Neural cell (in vitro differentiated cells): ENCODE data around the gene ERC2. TPM values are rescaled to one million over a fixed set of nuclear protein-coding genes. Genes with fewer than 3 reads are reported as not detected.

Experiments
- H2AFZ ChIP-seq: fragments of 200-600, 300-800 bp; sonication (generic), shearing (Covaris generic); 2 replicates; pipeline ENCODE4 v1.6.0; 2014; ENCODE audit warnings: low read depth, mild to moderate bottlenecking, antibody characterized with exemption, low read length, moderate library complexity
- H3F3A ChIP-seq: fragments of 200-600 bp; shearing (Covaris generic); 2 replicates; pipeline ENCODE4 v1.6.1; 2016; ENCODE audit warnings: mild to moderate bottlenecking, moderate library complexity, mixed read lengths, antibody characterized with exemption, low read length; ENCODE audit not compliant: insufficient read depth, poor library complexity, severe bottlenecking
- H3K27ac ChIP-seq: fragments of 200-600, 300-800 bp; sonication (generic), shearing (Covaris generic); 2 replicates; pipeline ENCODE4 v1.5.1; 2014; ENCODE audit warnings: mild to moderate bottlenecking, low read length, moderate library complexity
- H3K27me3 ChIP-seq: fragments of 300-800, 200-600 bp; sonication (generic), shearing (Covaris generic); 2 replicates; pipeline ENCODE4 v1.6.0; 2014; ENCODE audit warnings: mild to moderate bottlenecking, low read depth, low read length, moderate library complexity; ENCODE audit not compliant: insufficient read depth
- H3K36me3 ChIP-seq: fragments of 300-800, 200-600 bp; sonication (generic), shearing (Covaris generic); 2 replicates; pipeline ENCODE4 v1.5.1; 2014; ENCODE audit warnings: mild to moderate bottlenecking, antibody characterized with exemption, low read length, moderate library complexity; ENCODE audit not compliant: insufficient read depth
- H3K4me2 ChIP-seq: fragments of 300-800, 200-600 bp; sonication (generic), shearing (Covaris generic); 2 replicates; pipeline ENCODE4 v1.6.0; 2014; ENCODE audit warnings: mild to moderate bottlenecking, low read length
- H3K4me3 ChIP-seq: fragments of 300-800, 200-600 bp; sonication (generic), shearing (Covaris generic); 2 replicates; pipeline ENCODE4 v1.5.1; 2014; ENCODE audit warnings: mild to moderate bottlenecking, low read length, moderate library complexity
- H3K79me2 ChIP-seq: fragments of 200-600 bp; shearing (Covaris generic); replicated peaks from 2 replicates; pipeline ENCODE4 v1.6.0; 2014; ENCODE audit warnings: mild to moderate bottlenecking, low read length, moderate library complexity; ENCODE audit not compliant: insufficient read depth
- H3K9ac ChIP-seq: fragments of 300-800, 200-600 bp; sonication (generic), shearing (Covaris generic); 2 replicates; pipeline ENCODE4 v1.6.1; 2016; ENCODE audit warnings: mild to moderate bottlenecking, low read length, mixed read lengths
- H3K9me2 ChIP-seq: fragments of 200-600 bp; shearing (Covaris generic); 2 replicates; pipeline ENCODE4 v1.6.1; 2016; ENCODE audit warnings: mild to moderate bottlenecking, low read length, mixed read lengths; ENCODE audit not compliant: insufficient read depth
- H3K9me3 ChIP-seq: fragments of 200-600, 300-800 bp; sonication (generic), shearing (Covaris generic); 2 replicates; pipeline ENCODE4 v1.6.1; 2016; ENCODE audit warnings: mild to moderate bottlenecking, mixed run types, low read length, moderate library complexity, mixed read lengths
- H4K20me1 ChIP-seq: fragments of 200-600 bp; shearing (Covaris generic); 2 replicates; pipeline ENCODE4 v1.6.1; 2016; ENCODE audit warnings: mild to moderate bottlenecking, mixed run types; ENCODE audit not compliant: insufficient read depth
- EP300 ChIP-seq: fragments of 450-650 bp; conservative IDR thresholded peaks from 2 replicates; pipeline ENCODE4 v1.6.1; 2014; ENCODE audit warnings: antibody characterized with exemption, mild to moderate bottlenecking, moderate library complexity; ENCODE audit not compliant: poor library complexity, severe bottlenecking
- EZH2 ChIP-seq: fragments of 200-600, 300-800 bp; shearing (Covaris generic), sonication (generic); IDR thresholded peaks from 2 replicates; pipeline ENCODE4 v1.6.1; 2014; ENCODE audit warnings: antibody characterized with exemption, low read length, borderline replicate concordance, mild to moderate bottlenecking; ENCODE audit not compliant: insufficient read depth, poor library complexity, severe bottlenecking
- MXI1 ChIP-seq: fragments of 450-650 bp; conservative IDR thresholded peaks from 2 replicates; pipeline ENCODE4 v1.6.1; 2014; ENCODE audit warnings: antibody characterized with exemption, mild to moderate bottlenecking; ENCODE audit not compliant: poor library complexity, severe bottlenecking
- POLR2AphosphoS5 ChIP-seq: IDR thresholded peaks from 2 replicates; pipeline ENCODE4 v1.6.1; 2012
- RAD21 ChIP-seq: fragments of 450-650 bp; conservative IDR thresholded peaks from 2 replicates; pipeline ENCODE4 v1.6.1; 2014; ENCODE audit warnings: antibody characterized with exemption, mild to moderate bottlenecking, moderate library complexity
- REST ChIP-seq: IDR thresholded peaks from 2 replicates; pipeline ENCODE4 v1.6.1; 2012; ENCODE audit warnings: borderline replicate concordance
- SMC3 ChIP-seq: fragments of 450-650 bp; conservative IDR thresholded peaks from 2 replicates; pipeline ENCODE4 v1.6.1; 2014; ENCODE audit warnings: antibody characterized with exemption, mild to moderate bottlenecking, moderate library complexity; ENCODE audit not compliant: poor library complexity
- TAF1 ChIP-seq: IDR thresholded peaks from 2 replicates; pipeline ENCODE4 v1.6.1; 2012; ENCODE audit warnings: low read depth
- polyA plus RNA-seq: library from polyadenylated mRNA; depleted of rRNA; stranded (reverse); fragments of >200 nt; gene quantifications from 2 replicates; pipeline ENCODE4 v1.2.3, GENCODE V29; 2014
- TF ChIP-seq, protein P1 (sequence below): fragments of 450-650 bp; IDR thresholded peaks from 2 replicates; pipeline ENCODE4 v1.5.1; 2014; ENCODE audit warnings: antibody characterized with exemption, mild to moderate bottlenecking, moderate library complexity; ENCODE audit not compliant: poor library complexity, severe bottlenecking

Gene ERC2
- polyA plus RNA-seq, 1 donor from 2014 or later: 60.4 TPM

DNA sequence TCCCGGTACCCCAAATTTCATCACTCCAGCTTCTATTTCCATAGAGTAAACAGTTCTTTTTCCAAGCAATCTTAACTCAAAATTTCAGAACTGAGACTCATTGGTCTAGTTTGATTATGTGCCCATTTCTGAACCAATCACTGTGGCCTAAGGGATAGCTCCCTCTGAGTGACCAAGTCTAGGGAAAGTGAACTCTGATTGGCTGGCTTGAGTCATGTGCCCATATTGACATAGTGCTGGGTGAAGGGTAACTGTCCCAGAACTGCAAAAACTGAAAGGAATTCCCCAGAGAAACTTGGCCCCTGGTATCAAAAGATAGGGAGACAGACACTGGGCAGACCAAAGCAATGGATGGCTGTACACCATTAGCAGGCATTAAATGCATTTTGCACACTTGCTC, 810.0 kb downstream of the ERC2 start:
- no peaks in the 10 kb centered on the region for H4K20me1 ChIP-seq
- TF ChIP-seq RAD21: no peak
- no peak for TF ChIP-seq REST
- no peak for TF ChIP-seq POLR2AphosphoS5
- no peak for TF ChIP-seq SMC3
- no peak for TF ChIP-seq TAF1
- no peak for TF ChIP-seq EP300
- no peak for TF ChIP-seq EZH2
- TF ChIP-seq MXI1: no peak
- TF ChIP-seq, protein P1, sequence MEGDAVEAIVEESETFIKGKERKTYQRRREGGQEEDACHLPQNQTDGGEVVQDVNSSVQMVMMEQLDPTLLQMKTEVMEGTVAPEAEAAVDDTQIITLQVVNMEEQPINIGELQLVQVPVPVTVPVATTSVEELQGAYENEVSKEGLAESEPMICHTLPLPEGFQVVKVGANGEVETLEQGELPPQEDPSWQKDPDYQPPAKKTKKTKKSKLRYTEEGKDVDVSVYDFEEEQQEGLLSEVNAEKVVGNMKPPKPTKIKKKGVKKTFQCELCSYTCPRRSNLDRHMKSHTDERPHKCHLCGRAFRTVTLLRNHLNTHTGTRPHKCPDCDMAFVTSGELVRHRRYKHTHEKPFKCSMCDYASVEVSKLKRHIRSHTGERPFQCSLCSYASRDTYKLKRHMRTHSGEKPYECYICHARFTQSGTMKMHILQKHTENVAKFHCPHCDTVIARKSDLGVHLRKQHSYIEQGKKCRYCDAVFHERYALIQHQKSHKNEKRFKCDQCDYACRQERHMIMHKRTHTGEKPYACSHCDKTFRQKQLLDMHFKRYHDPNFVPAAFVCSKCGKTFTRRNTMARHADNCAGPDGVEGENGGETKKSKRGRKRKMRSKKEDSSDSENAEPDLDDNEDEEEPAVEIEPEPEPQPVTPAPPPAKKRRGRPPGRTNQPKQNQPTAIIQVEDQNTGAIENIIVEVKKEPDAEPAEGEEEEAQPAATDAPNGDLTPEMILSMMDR: no peak
- no peaks in the 10 kb centered on the region for H3F3A ChIP-seq
- H3K36me3 ChIP-seq: no peaks in the 10 kb centered on the region
- no peak overlapping the region for H3K27ac ChIP-seq
- H3K9ac ChIP-seq: no peak overlapping the region
- no peaks in the 10 kb centered on the region for H3K27me3 ChIP-seq
- H3K4me2 ChIP-seq: no peak overlapping the region
- no peaks in the 10 kb centered on the region for H3K9me2 ChIP-seq
- H3K4me3 ChIP-seq: no peak overlapping the region
- no peak overlapping the region for H2AFZ ChIP-seq
- no peaks in the 10 kb centered on the region for H3K79me2 ChIP-seq
- H3K9me3 ChIP-seq: no peaks in the 10 kb centered on the region

DNA sequence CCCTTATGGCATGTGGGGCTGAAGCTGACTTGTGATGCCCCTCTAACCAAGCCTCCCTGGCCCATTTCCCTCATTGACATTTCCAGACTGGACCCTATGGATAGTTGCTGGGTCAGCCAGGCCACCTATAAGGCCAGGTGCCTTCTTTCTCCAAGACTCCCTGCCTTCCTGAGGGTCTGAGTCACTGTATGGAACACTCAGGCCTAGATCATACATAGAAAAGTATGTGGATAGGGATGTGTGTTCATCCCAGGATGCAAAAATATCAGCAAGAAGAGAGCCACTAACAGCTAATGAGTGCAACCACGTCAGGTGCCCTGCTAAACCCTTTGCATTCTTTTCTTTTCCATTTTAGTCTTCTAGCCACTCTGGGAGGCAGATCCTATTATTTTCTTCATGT, 812.7 kb downstream of the ERC2 start:
- Histone ChIP-seq H3K36me3 (no peaks in the 10 kb centered on the region), H3K9me2 (no peaks in the 10 kb centered on the region), H3K9ac (no peak overlapping the region), H3K4me3 (no peak overlapping the region), H3K27ac (no peak overlapping the region), H3F3A (no peaks in the 10 kb centered on the region), H3K27me3 (no peaks in the 10 kb centered on the region), H3K9me3 (no peaks in the 10 kb centered on the region), H2AFZ (no peak overlapping the region), H3K4me2 (no peak overlapping the region), H3K79me2 (no peaks in the 10 kb centered on the region), H4K20me1 (no peaks in the 10 kb centered on the region)
- TF ChIP-seq TAF1: no peak
- TF ChIP-seq MXI1: no peak
- TF ChIP-seq EZH2: no peak
- TF ChIP-seq EP300: no peak
- TF ChIP-seq, protein P1: no peak
- TF ChIP-seq REST: no peak
- no peak for TF ChIP-seq POLR2AphosphoS5
- TF ChIP-seq SMC3: no peak
